Non-pigmented ciliary epithelial cell (primary cell): Measurements from ENCODE around the gene ASCC1.

Experiments
- DNase-seq: peaks from one replicate; pipeline ENCODE4 v3.0.0-alpha.2; 2010; ENCODE audit warnings: low read depth

ASCC1 gene

DNA sequence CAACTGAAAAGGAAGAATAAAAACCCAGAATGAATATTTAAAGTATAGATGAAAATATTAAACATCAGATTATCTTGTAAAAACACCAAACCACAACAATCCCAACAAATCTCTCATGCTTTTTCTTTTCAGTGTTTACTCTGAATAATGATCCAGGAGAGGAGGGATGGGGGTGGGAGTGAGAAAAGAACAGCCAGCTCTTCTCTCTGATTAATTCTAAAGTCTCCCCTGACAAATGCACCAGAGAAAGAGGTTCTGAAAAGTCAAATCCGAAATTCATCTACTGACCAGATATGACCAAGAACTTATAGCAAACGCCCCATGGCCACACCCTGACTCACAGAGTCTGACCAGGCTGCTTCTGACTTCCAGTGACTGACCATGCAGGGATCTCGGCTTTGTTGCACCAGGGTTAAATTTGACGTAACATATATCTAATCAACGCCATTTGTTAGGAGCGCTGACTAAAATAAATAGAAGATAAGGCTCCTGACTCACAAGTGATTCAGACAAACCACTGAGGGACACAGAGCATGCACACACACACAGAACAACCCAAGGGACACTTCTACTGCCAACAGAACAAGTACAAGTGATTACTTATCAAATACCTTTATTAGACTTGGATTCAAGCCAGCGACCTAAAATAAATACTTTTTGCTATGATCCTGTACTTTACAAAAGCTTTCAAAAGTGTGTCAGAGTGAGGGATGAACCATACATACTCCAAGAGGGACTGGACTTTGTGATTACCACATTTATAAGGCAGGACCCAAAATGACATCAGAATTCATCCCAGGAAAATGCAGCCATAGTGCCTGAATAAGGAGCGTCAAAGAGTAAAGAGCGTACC, 118.4 kb downstream of the ASCC1 start:
- DNase-seq, result peak; percentile 84

DNA sequence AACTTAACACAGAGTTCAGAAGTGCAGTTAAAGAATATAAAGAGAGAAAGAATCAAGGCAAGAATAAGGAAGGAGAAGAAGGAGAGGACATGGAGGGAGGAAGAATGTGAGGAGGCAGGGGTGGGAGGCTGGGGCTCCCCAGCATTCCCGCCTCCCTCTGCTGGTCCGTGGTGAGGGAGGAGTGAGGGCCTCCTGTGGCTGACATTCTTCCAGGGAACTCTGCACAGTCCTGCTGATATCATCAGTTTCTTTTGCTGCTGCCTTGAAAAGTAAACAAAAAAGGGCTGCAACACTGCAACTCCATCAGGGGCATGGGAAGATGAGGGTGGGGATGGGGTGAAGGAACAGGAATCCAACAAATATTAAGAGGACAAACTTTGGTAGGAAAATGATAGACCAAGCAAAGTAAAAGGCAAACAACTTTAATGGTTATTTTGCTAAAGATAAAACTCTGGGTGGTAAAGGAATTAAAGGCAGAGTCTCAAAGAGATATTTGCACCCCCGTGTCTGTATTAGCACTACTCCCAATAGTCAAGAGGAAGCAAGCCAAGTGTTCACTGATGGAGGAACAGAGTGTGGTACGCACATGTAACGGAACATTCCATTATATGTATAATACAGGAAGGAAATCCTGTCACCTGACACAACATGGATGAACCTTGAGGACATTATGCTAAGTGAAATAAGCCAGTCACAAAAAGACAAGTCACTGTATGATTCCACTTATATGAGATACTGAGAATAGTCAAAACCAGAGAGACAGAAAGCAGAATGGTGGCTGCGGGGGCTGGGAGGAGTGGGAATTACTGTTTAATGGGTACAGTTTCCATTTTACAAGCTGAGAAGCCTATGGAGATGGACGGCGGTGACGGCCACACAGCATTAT, 119.7 kb downstream of the ASCC1 start:
- peak; percentile 17 for DNase-seq

DNA sequence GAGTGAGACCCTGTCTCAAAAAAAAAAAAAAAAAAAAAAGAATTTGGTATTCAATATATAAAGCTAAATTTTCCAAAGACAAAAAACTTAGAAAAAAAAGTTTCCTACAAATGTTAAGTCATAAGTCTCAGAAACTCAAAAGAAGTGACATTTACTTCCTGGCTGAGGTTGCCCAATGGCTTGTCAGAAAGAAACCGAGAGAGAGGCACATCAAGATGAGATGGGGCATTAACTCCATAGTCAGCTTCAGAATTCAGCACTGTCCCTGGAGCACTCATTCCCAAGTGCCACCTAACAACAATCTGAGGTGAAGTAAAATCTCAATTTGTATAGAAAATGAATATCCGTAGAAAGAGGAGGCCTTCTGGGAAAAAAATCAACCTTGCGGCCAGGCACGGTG, 120.9 kb downstream of the ASCC1 start:
- DNase-seq, result no peak

- DNase-seq, result no peak
Measured at GRCh38 chr10:72094574-72094973, 121.5 kb downstream of the ASCC1 start.

- DNase-seq, result no peak
Measured at GRCh38 chr10:72093450-72093849, 122.6 kb downstream of the ASCC1 start.

GRCh38 chr10:72092987-72093386, 123.1 kb downstream of the ASCC1 start:
- DNase-seq, result no peak

- no peak for DNase-seq
Measured at GRCh38 chr10:72092171-72092924, 123.7 kb downstream of the ASCC1 start.

DNA sequence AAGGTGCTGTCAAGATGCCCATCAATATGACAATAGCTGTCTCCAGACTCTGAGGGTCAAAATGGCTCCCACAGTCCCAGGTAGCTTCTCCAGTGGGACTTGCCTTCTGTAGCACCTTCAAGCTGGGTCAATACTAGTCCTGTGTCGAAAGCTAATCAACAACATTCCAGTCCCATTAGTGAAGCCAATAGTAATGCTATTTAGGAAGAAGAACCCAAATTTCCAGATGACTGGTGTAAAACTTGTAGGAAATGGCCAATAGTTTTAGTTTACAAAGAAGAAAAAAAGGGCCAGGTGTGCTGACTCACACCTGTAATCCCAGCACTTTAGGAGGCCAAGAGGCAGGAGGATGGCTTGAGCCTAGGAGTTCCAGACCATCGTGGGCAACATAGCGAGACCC, 125.8 kb downstream of the ASCC1 start:
- no peak for DNase-seq

DNA sequence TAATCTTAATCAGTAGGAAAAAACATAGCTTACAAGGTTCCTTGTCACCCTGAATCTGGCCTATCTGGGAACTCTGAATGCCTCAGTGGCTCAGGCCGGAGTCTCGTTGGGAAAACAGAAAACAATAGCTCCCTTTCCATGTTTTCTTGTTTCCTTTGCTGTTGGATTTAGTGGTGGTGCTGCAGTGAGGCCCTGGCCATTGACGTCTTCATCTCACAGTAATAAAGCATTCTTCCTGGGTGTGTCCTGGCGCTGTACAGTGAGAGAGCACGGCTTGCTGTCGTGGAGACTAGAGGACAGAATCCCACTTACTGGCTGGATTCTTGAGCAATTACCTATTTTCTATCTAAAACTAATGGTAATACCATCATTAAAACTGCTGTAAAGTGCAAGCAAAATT, 126.5 kb downstream of the ASCC1 start:
- no peak for DNase-seq

DNA sequence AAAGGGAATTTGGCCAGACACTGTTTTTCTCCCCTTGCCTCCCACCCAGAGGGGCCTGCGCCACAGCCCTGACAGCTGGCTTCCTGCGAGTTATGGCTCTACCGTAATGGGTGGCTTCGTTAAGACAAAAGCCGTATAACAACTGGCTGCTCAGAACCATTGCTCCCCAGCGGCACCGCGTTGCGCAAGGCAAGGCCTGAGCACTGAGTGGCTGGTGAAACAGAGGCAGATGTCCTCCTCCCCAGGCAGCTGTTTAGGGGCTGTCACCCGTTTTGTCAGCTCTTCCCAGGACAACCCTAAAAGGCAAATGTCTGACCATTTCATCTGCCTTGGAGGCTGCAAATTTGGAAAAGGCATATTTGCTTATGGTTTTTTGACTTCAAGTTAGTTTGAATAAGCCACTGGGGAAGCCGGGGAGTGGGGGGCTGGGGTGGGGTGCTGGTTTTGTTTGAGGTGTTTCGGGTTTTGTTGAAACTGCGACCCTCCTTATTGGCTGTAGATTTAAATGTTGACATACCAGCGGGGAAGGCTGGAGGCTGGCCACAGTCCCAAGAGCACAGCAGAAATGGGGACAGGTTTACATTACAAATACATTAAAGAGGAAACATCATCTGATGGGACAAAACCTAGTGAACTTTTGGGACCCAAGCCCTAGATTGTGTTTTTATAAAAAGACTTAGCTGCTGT, 127.0 kb downstream of the ASCC1 start:
- DNase-seq, result no peak

- no peak for DNase-seq
Measured at GRCh38 chr10:72087969-72088888, 127.8 kb downstream of the ASCC1 start, which contains the start of gene SPOCK2. TSS of gene SPOCK2 (minus strand) at chr10:72088551. CDS start at chr10:72088328, 223 bp downstream.

- no peak for DNase-seq
Measured at GRCh38 chr10:72087392-72087968, 128.6 kb downstream of the ASCC1 start.

GRCh38 chr10:72086466-72087391, 129.3 kb downstream of the ASCC1 start:
- no peak for DNase-seq

DNA sequence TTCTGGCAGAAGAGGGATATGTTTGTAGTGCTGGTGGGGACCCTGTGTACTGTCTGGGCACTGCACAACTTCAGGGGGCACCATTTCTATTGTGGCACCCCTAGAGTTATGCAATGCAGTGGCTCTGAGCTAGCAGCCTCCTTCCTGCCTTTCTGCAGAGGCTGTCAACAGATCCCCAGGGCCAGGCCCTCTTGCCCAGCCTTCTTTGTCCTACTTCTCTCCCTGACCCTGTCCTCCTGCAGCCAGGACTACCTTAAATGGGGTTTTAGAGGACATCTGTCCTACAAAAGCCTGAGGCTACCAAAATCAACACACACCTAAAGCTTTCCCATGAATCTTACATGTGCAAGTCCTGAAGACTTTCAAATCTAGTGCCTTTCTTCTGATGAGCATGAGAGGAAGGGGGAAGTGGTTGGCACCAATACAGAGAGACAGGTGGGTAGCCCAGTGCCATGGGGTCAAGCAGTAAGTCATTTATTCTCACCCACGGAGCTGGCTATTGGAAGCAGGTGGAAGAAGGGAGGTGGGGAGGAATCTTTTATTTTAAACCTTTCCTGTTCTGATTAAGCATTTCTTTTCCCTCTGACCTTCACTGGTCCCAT, 130.1 kb downstream of the ASCC1 start:
- DNase-seq, result no peak

GRCh38 chr10:72085166-72085565, 130.9 kb downstream of the ASCC1 start:
- no peak for DNase-seq

DNA sequence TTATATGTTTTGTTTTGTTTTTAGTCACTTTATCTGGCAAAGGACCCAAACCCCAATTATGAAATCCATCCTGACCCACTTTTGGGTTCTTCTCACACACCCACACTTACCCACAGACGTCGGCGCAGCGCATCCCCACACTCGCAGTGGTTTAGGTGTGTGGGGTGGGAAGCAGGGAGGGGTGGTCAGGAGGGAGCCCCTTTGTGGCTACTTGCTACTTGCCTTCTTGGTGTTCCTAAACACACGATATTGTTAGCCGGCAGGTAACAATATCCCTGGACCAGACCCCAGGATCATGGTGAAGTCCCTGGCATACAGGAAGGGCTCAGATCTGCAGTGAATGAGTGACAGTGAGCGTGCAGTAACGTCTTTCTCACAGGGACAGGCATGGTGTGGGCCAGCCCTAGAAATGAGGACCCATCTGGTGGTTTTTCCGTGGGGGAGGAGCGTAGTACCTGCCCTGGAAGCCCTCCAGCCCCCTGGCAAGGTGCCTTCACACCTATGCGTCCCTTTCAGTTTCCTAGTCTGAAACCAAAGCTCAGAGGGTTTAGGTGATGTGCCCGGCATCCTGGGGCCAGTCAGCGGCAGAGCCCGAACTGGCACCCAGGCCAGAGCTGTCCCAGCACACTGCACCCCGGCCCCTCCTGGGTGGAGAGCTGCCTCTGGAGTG, 132.2 kb downstream of the ASCC1 start:
- DNase-seq, result no peak

- DNase-seq, result no peak
Measured at GRCh38 chr10:72082856-72083789, 133.0 kb downstream of the ASCC1 start.
